ENCODE measurements around the gene IRS1. TPM values are rescaled to one million over a fixed set of nuclear protein-coding genes. Genes with fewer than 3 reads are reported as not detected.
A peak's percentile ranks its signal among the peaks of the same experiment; 100 is the strongest.

Gene IRS1
- total RNA-seq, 1 experiment from 2014 or later = 34.4 TPM

GRCh38 chr2:226728996-226729395, 70.6 kb downstream of the IRS1 start:
- H3K36me3 Mint-ChIP-seq (ENCODE audit: insufficient read depth, unreplicated experiment) = peaks cover 7% of the 10 kb centered on the region
- CTCF ChIA-PET = interaction anchor here (0.6 kb wide), 1 partner anchor 14 kb away, joined by 3 read pairs; no protein-coding TSS in a partner anchor
- no peak for TF ChIP-seq CTCF (IDR thresholded peaks at IDR 0.05; ENCODE audit: unreplicated experiment)

GRCh38 chr2:226727251-226727650, 72.4 kb downstream of the IRS1 start:
- H3K27me3 Mint-ChIP-seq (ENCODE audit: unreplicated experiment) = no peaks in the 10 kb centered on the region

More at GRCh38 chr2:226728996-226729395, 70.6 kb downstream of the IRS1 start:
- peaks cover 34% of the 10 kb centered on the region for H3K4me1 Mint-ChIP-seq (ENCODE audit: low read depth, unreplicated experiment)
- no peak overlapping the region for H3K4me3 Mint-ChIP-seq (ENCODE audit: low read depth, unreplicated experiment)
- no peak for DNase-seq
- H3K9me3 Mint-ChIP-seq (ENCODE audit: low read depth, unreplicated experiment) = no peaks in the 10 kb centered on the region
- H3K27ac Mint-ChIP-seq (ENCODE audit: unreplicated experiment) = no peak overlapping the region
- BruUV-seq (replicated peaks) = no TSS peak
- no peaks in the 10 kb centered on the region for H3K27me3 Mint-ChIP-seq (ENCODE audit: unreplicated experiment)
- intact Hi-C loops (cut with micrococcal nuclease; ENCODE audit: unreplicated experiment) = no loop called here

GRCh38 chr2:226726546-226726945, 73.1 kb downstream of the IRS1 start:
- peaks cover 7% of the 10 kb centered on the region for H3K36me3 Mint-ChIP-seq (ENCODE audit: insufficient read depth, unreplicated experiment)
- BruUV-seq (replicated peaks) = no TSS peak
- no peaks in the 10 kb centered on the region for H3K27me3 Mint-ChIP-seq (ENCODE audit: unreplicated experiment)
- no peaks in the 10 kb centered on the region for H3K9me3 Mint-ChIP-seq (ENCODE audit: low read depth, unreplicated experiment)
- no peak for TF ChIP-seq CTCF (IDR thresholded peaks at IDR 0.05; ENCODE audit: unreplicated experiment)
- peak overlapping the region; percentile 67 for H3K27ac Mint-ChIP-seq (ENCODE audit: unreplicated experiment)
- DNase-seq = no peak
- H3K4me3 Mint-ChIP-seq (ENCODE audit: low read depth, unreplicated experiment) = peak overlapping the region; percentile 64
- peaks cover 22% of the 10 kb centered on the region for H3K4me1 Mint-ChIP-seq (ENCODE audit: low read depth, unreplicated experiment)
- CTCF ChIA-PET = interaction anchor here (0.5 to 0.6 kb wide), 3 partner anchors 20 to 1061 kb away, joined by 3 to 7 read pairs (median 4); no protein-coding TSS in a partner anchor
- intact Hi-C loops (cut with micrococcal nuclease; ENCODE audit: unreplicated experiment) = no loop called here

More at GRCh38 chr2:226727251-226727650, 72.4 kb downstream of the IRS1 start:
- peaks cover 25% of the 10 kb centered on the region for H3K4me1 Mint-ChIP-seq (ENCODE audit: low read depth, unreplicated experiment)
- no peak overlapping the region for H3K4me3 Mint-ChIP-seq (ENCODE audit: low read depth, unreplicated experiment)
- intact Hi-C loops (cut with micrococcal nuclease; ENCODE audit: unreplicated experiment) = no loop called here
- peaks cover 7% of the 10 kb centered on the region for H3K36me3 Mint-ChIP-seq (ENCODE audit: insufficient read depth, unreplicated experiment)
- no peak for TF ChIP-seq CTCF (IDR thresholded peaks at IDR 0.05; ENCODE audit: unreplicated experiment)
- H3K27ac Mint-ChIP-seq (ENCODE audit: unreplicated experiment) = no peak overlapping the region
- CTCF ChIA-PET = interaction anchor here (0.6 kb wide), 2 partner anchors 19 to 150 kb away, joined by 4 to 7 read pairs; no protein-coding TSS in a partner anchor
- no peak for DNase-seq
- BruUV-seq (replicated peaks) = no TSS peak
- no peaks in the 10 kb centered on the region for H3K9me3 Mint-ChIP-seq (ENCODE audit: low read depth, unreplicated experiment)

GRCh38 chr2:226725126-226725860, 74.3 kb downstream of the IRS1 start:
- TF ChIP-seq CTCF (IDR thresholded peaks at IDR 0.05; ENCODE audit: unreplicated experiment) = no peak
- no peaks in the 10 kb centered on the region for H3K27me3 Mint-ChIP-seq (ENCODE audit: unreplicated experiment)
- DNase-seq = no peak
- CTCF ChIA-PET = interaction anchor here (0.8 kb wide), 1 partner anchor 68 kb away, joined by 3 read pairs; no protein-coding TSS in a partner anchor
- peak overlapping the region; percentile 67 for H3K27ac Mint-ChIP-seq (ENCODE audit: unreplicated experiment)
- H3K4me1 Mint-ChIP-seq (ENCODE audit: low read depth, unreplicated experiment) = peaks cover 22% of the 10 kb centered on the region
- peak overlapping the region; percentile 64 for H3K4me3 Mint-ChIP-seq (ENCODE audit: low read depth, unreplicated experiment)
- H3K36me3 Mint-ChIP-seq (ENCODE audit: insufficient read depth, unreplicated experiment) = peaks cover 7% of the 10 kb centered on the region
- intact Hi-C loops (cut with micrococcal nuclease; ENCODE audit: unreplicated experiment) = no loop called here
- H3K9me3 Mint-ChIP-seq (ENCODE audit: low read depth, unreplicated experiment) = no peaks in the 10 kb centered on the region
- no TSS peak for BruUV-seq (replicated peaks)
